Astrocyte (in vitro differentiated cells and primary cell): ENCODE measurements around the gene PODN.

Experiments
- CTCF ChIP-seq: IDR thresholded peaks from 2 replicates; pipeline ENCODE4 v1.5.1; 2011; ENCODE audit warnings: low read depth, mild to moderate bottlenecking, inconsistent platforms, low read length, moderate library complexity; ENCODE audit not compliant: insufficient read depth
- EZH2 ChIP-seq: IDR thresholded peaks from 2 replicates; pipeline ENCODE4 v1.6.1; 2012; ENCODE audit warnings: mild to moderate bottlenecking, low read length, inconsistent platforms; ENCODE audit not compliant: insufficient read depth

DNA sequence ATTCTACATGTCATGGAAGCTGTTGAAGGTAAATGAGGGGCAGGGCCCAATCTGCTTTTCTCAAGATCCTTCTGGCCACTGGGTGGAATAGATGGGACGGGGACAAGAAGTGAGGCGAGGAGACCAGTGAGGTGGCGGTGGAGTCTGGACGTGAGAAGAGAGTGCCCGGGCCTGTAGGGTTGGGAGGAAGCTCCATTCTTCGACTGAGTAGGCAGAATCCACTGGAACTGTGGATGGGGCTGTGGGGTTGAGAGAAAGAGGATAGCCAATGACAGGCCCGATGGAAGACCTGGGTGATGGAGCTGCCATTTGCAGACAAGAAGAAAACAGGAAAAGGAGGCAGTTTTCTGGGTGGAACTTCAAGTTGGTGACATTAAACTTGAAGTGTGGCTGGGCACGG is 70.2 kb downstream of the PODN start:
- TF ChIP-seq CTCF (no peak), EZH2 (no peak)
